ENCODE data around the gene APBB1. TPM values are rescaled to one million over a fixed set of nuclear protein-coding genes. Genes with fewer than 3 reads are reported as not detected.

APBB1 gene
- total RNA-seq, 1 experiment from 2014 or later = 0.90 TPM

DNA sequence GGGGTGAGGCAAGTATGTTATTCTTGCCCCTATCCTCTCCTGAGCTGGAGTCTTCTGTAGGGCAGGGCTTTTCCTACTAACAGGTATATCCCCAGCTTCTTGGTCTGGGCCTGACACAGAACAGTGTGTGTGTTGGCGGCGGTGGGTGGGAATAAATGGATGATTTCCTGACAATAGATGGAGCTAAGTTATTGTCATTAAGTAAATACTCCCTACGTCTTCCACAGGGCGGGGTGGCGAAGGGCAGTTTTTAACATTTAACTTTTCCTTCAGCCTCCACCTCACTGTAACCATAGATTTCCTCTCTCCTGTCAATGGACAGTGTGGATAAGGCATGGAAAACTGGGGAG, 40.3 kb downstream of the APBB1 start:
- POLR2A ChIA-PET (ENCODE audit: unreplicated experiment) = interaction anchor here (0.6 kb wide), 1 partner anchor 40 kb away, joined by 4 read pairs; the partner anchor contains the start of gene APBB1
- H2AFZ ChIP-seq = no peak overlapping the region

DNA sequence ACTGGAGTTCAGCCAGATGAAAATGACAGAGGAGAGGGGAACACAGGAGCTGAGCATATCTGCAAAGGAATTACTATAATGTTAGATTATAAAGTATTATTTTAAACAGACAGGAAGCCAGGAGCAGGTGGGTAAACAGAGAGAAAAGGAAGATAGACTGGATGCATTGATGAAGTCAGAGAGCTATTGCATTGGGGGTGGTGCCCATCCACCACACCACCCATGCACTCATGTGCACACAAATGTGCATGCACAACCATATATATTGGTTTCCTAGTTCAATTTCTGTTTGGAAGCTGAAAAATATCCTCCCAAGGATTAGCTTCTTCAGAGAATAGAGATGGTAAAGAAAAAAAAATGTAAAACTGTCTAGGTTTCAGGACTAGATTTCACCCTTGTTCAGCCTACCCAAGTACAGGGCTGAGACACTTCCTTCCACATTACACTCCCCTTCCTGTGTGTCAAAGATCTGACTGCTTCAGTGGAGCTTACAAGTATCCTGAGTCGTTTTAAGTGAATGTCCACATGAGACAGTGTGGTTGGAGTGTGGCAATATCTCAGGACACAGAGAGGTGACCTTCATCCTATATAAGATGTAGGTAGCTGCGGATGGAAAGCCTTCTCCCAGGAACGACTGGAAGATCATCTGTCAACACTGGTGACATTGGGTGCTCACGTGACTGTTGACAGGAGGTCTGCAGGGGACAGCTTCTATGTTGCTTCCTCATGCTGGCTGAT, 40.8 kb downstream of the APBB1 start:
- Histone ChIP-seq H3K79me2 (ENCODE audit: low read depth) (no peaks in the 10 kb centered on the region), H4K20me1 (ENCODE audit: insufficient read depth) (no peaks in the 10 kb centered on the region), H3K4me1 (replicated peaks; ENCODE audit: insufficient read depth) (no peaks in the 10 kb centered on the region), H3K4me2 (no peak overlapping the region), H2AFZ (no peak overlapping the region), H3K9me2 (ENCODE audit: insufficient read depth) (no peaks in the 10 kb centered on the region), H3K9me3 (ENCODE audit: insufficient read depth, low read depth) (no peaks in the 10 kb centered on the region), H3K27me3 (ENCODE audit: insufficient read depth, low read depth) (0 out of 2 replicates have a peak, but pooled peaks cover 7% of the 10 kb centered on the region), H3K36me3 (ENCODE audit: low read depth) (no peaks in the 10 kb centered on the region), H3F3A (ENCODE audit: insufficient read depth, low read depth) (no peaks in the 10 kb centered on the region), H3K27ac (no peak overlapping the region), H3K4me3 (no peak overlapping the region)
- intact Hi-C loops (cut with micrococcal nuclease; ENCODE audit: unreplicated experiment) = loop anchor here (5.0 kb wide), 1 partner anchor 379 kb away; no protein-coding TSS in a partner anchor
- BruUV-seq (replicated peaks) = no TSS peak
- no peak for TF ChIP-seq CTCF (conservative IDR thresholded peaks at IDR 0.05)
- no peak for TF ChIP-seq EZH2 (IDR thresholded peaks at IDR 0.05; ENCODE audit: low read depth)
- CTCF ChIA-PET = interaction anchor here (1.5 to 1.9 kb wide), 3 partner anchors 65 to 327 kb away, joined by 12 to 25 read pairs (median 14); no protein-coding TSS in a partner anchor
- POLR2A ChIA-PET (ENCODE audit: unreplicated experiment) = no interaction called here
- DNase-seq = no peak

More for the DNA sequence above, 40.3 kb downstream of the APBB1 start:
- Histone ChIP-seq H3K9me2 (ENCODE audit: insufficient read depth) (no peaks in the 10 kb centered on the region), H3K4me3 (no peak overlapping the region), H4K20me1 (ENCODE audit: insufficient read depth) (no peaks in the 10 kb centered on the region), H3K36me3 (ENCODE audit: low read depth) (no peaks in the 10 kb centered on the region), H3K27me3 (ENCODE audit: insufficient read depth, low read depth) (0 out of 2 replicates have a peak, but pooled peaks cover 7% of the 10 kb centered on the region), H3K4me2 (no peak overlapping the region), H3K4me1 (replicated peaks; ENCODE audit: insufficient read depth) (no peaks in the 10 kb centered on the region), H3K27ac (no peak overlapping the region), H3F3A (ENCODE audit: insufficient read depth, low read depth) (no peaks in the 10 kb centered on the region), H3K79me2 (ENCODE audit: low read depth) (no peaks in the 10 kb centered on the region), H3K9me3 (ENCODE audit: insufficient read depth, low read depth) (no peaks in the 10 kb centered on the region)
- CTCF ChIA-PET = interaction anchor here (0.6 to 1.9 kb wide), 17 partner anchors 9 to 1154 kb away, joined by 3 to 25 read pairs (median 4); partner anchors contain the start of genes APBB1, MRPL17 and SMPD1
- no TSS peak for BruUV-seq (replicated peaks)
- no peak for DNase-seq
- TF ChIP-seq EZH2 (IDR thresholded peaks at IDR 0.05; ENCODE audit: low read depth) = no peak
- no peak for TF ChIP-seq CTCF (conservative IDR thresholded peaks at IDR 0.05)
- intact Hi-C loops (cut with micrococcal nuclease; ENCODE audit: unreplicated experiment) = loop anchor here (5.0 kb wide), 1 partner anchor 379 kb away; no protein-coding TSS in a partner anchor

GRCh38 chr11:6371825-6372224, 47.1 kb downstream of the APBB1 start:
- Histone ChIP-seq H3K9me3 (ENCODE audit: insufficient read depth, low read depth) (no peaks in the 10 kb centered on the region), H3K4me1 (replicated peaks; ENCODE audit: insufficient read depth) (no peaks in the 10 kb centered on the region), H4K20me1 (ENCODE audit: insufficient read depth) (no peaks in the 10 kb centered on the region), H3K4me3 (no peak overlapping the region), H3K4me2 (no peak overlapping the region), H3K27ac (no peak overlapping the region), H3K79me2 (ENCODE audit: low read depth) (no peaks in the 10 kb centered on the region), H2AFZ (no peak overlapping the region), H3F3A (ENCODE audit: insufficient read depth, low read depth) (no peaks in the 10 kb centered on the region), H3K27me3 (ENCODE audit: insufficient read depth, low read depth) (0 out of 2 replicates have a peak, but pooled peaks cover 7% of the 10 kb centered on the region), H3K9me2 (ENCODE audit: insufficient read depth) (no peaks in the 10 kb centered on the region), H3K36me3 (ENCODE audit: low read depth) (no peaks in the 10 kb centered on the region)
- TF ChIP-seq EZH2 (IDR thresholded peaks at IDR 0.05; ENCODE audit: low read depth) = no peak
- POLR2A ChIA-PET (ENCODE audit: unreplicated experiment) = no interaction called here
- DNase-seq = no peak
- no TSS peak for BruUV-seq (replicated peaks)
- intact Hi-C loops (cut with micrococcal nuclease; ENCODE audit: unreplicated experiment) = no loop called here
- CTCF ChIA-PET = no interaction called here
